H9 (cell line): Measurements from ENCODE around the gene CAPN5. TPM values are rescaled to one million over a fixed set of nuclear protein-coding genes. Genes with fewer than 3 reads are reported as not detected.

Experiments
- DNase-seq: peaks from one replicate; pipeline ENCODE4 v3.0.0-alpha.2; 2017
- H2AFZ ChIP-seq: one replicate; pipeline ENCODE4 v1.6.1; 2013; ENCODE audit warnings: mild to moderate bottlenecking, low read length, control low read depth, moderate library complexity
- H2AK5ac ChIP-seq: 2 replicates; pipeline ENCODE4 v1.6.1; 2013; ENCODE audit warnings: low read length, control low read depth, mixed read lengths; ENCODE audit not compliant: insufficient read length
- H2BK120ac ChIP-seq: one replicate; pipeline ENCODE4 v1.6.1; 2013; ENCODE audit warnings: low read depth, mild to moderate bottlenecking, low read length, control low read depth, inconsistent platforms; ENCODE audit not compliant: poor library complexity, severe bottlenecking
- H2BK12ac ChIP-seq: 2 replicates; pipeline ENCODE4 v1.6.1; 2013; ENCODE audit warnings: low read length, control low read depth, mixed read lengths, low read depth; ENCODE audit not compliant: insufficient read length
- H2BK15ac ChIP-seq: 2 replicates; pipeline ENCODE4 v1.6.1; 2013; ENCODE audit warnings: low read depth, low read length, control low read depth
- H2BK20ac ChIP-seq: one replicate; pipeline ENCODE4 v1.6.1; 2013; ENCODE audit warnings: low read depth, mild to moderate bottlenecking, low read length, control low read depth, inconsistent platforms; ENCODE audit not compliant: poor library complexity, severe bottlenecking
- H2BK5ac ChIP-seq: 2 replicates; pipeline ENCODE4 v1.6.1; 2013; ENCODE audit warnings: low read length, control low read depth, mixed read lengths; ENCODE audit not compliant: insufficient read length
- H3K14ac ChIP-seq: 2 replicates; pipeline ENCODE4 v1.6.1; 2013; ENCODE audit warnings: low read length, control low read depth; ENCODE audit not compliant: insufficient read depth
- H3K18ac ChIP-seq: 2 replicates; pipeline ENCODE4 v1.6.1; 2013; ENCODE audit warnings: low read depth, mild to moderate bottlenecking, mixed read lengths, low read length, control low read depth; ENCODE audit not compliant: insufficient read length
- H3K23ac ChIP-seq: 2 replicates; pipeline ENCODE4 v1.6.1; 2013; ENCODE audit warnings: low read length, control low read depth, mixed read lengths, low read depth; ENCODE audit not compliant: insufficient read length
- H3K23me2 ChIP-seq: 2 replicates; pipeline ENCODE4 v1.6.1; 2013; ENCODE audit warnings: low read depth, mild to moderate bottlenecking, mixed read lengths, low read length, control low read depth; ENCODE audit not compliant: insufficient read length, poor library complexity, severe bottlenecking
- H3K27ac ChIP-seq: 2 replicates; pipeline ENCODE4 v1.5.1; 2013; ENCODE audit warnings: low read length, control low read depth, mixed read lengths, low read depth; ENCODE audit not compliant: insufficient read length
- H3K27me3 ChIP-seq: 2 replicates; pipeline ENCODE4 v1.6.1; 2013; ENCODE audit warnings: low read length, control low read depth, inconsistent platforms; ENCODE audit not compliant: insufficient read depth
- H3K4ac ChIP-seq: 2 replicates; pipeline ENCODE4 v1.6.1; 2013; ENCODE audit warnings: low read depth, mild to moderate bottlenecking, control low read depth, inconsistent platforms, low read length, moderate library complexity
- H3K4me1 ChIP-seq: 2 replicates; pipeline ENCODE4 v1.6.1; 2013; ENCODE audit warnings: low read length, control low read depth, inconsistent platforms; ENCODE audit not compliant: insufficient read depth
- H3K4me2 ChIP-seq: 2 replicates; pipeline ENCODE4 v1.6.1; 2013; ENCODE audit warnings: low read length, control low read depth, mixed read lengths; ENCODE audit not compliant: insufficient read length, insufficient read depth
- H3K56ac ChIP-seq: 2 replicates; pipeline ENCODE4 v1.6.1; 2013; ENCODE audit warnings: low read depth, mild to moderate bottlenecking, mixed read lengths, low read length, control low read depth; ENCODE audit not compliant: insufficient read length
- H3K79me1 ChIP-seq: 2 replicates; pipeline ENCODE4 v1.6.1; 2013; ENCODE audit warnings: low read depth, mild to moderate bottlenecking, moderate library complexity, low read length, control low read depth, inconsistent platforms; ENCODE audit not compliant: insufficient read depth, poor library complexity, severe bottlenecking
- H3K79me2 ChIP-seq: 2 replicates; pipeline ENCODE4 v1.6.1; 2013; ENCODE audit warnings: low read length, control low read depth, inconsistent platforms; ENCODE audit not compliant: insufficient read depth
- H3K9ac ChIP-seq: 2 replicates; pipeline ENCODE4 v1.6.1; 2013; ENCODE audit warnings: low read length, control low read depth, mixed read lengths; ENCODE audit not compliant: insufficient read length; ENCODE audit errors: extremely low read depth
- H3K9me3 ChIP-seq: one replicate; pipeline ENCODE4 v1.6.1; 2013; ENCODE audit warnings: low read depth, low read length, inconsistent platforms; ENCODE audit not compliant: control insufficient read depth
- H3T11ph ChIP-seq: one replicate; pipeline ENCODE4 v1.6.1; 2013; ENCODE audit warnings: mild to moderate bottlenecking, low read length, control low read depth, inconsistent platforms
- H4K20me1 ChIP-seq: one replicate; pipeline ENCODE4 v1.6.1; 2013; ENCODE audit not compliant: control insufficient read depth, insufficient read length, insufficient read depth
- H4K5ac ChIP-seq: 2 replicates; pipeline ENCODE4 v1.6.1; 2013; ENCODE audit warnings: low read depth, mild to moderate bottlenecking, mixed read lengths, low read length, control low read depth; ENCODE audit not compliant: insufficient read length
- H4K8ac ChIP-seq: replicated peaks from 2 replicates; pipeline ENCODE4 v1.6.1; 2013; ENCODE audit warnings: low read length, control low read depth, mixed read lengths, low read depth; ENCODE audit not compliant: insufficient read length
- H4K91ac ChIP-seq: 2 replicates; pipeline ENCODE4 v1.6.1; 2013; ENCODE audit warnings: low read depth, mild to moderate bottlenecking, moderate library complexity, mixed read lengths, low read length, control low read depth; ENCODE audit not compliant: insufficient read length
- H3K27ac Mint-ChIP-seq, 3 experiments: 2 replicates in 2 of 3; 3 replicates in 1 of 3; pipeline ENCODE4 v1.8.0; 2020 to 2021; ENCODE audit warnings: mixed read lengths in 3 of 3, mild to moderate bottlenecking in 1 of 3, moderate library complexity in 1 of 3
- H3K27me3 Mint-ChIP-seq: 2 replicates; pipeline ENCODE4 v1.8.0; 2021; ENCODE audit warnings: low read depth, mild to moderate bottlenecking, moderate library complexity, mixed read lengths
- H3K36me3 Mint-ChIP-seq, 3 experiments: 2 replicates in 2 of 3; 3 replicates in 1 of 3; pipeline ENCODE4 v1.8.0; 2020 to 2021; ENCODE audit warnings: low read depth in 3 of 3, mixed read lengths in 3 of 3; ENCODE audit not compliant: insufficient read depth in 1 of 3
- H3K4me1 Mint-ChIP-seq, 2 experiments: 2 replicates each; pipeline ENCODE4 v1.8.0; 2020; ENCODE audit warnings: mixed read lengths in 2 of 2
- H3K4me3 Mint-ChIP-seq, 2 experiments: 2 replicates in 1 of 2; 3 replicates in 1 of 2; pipeline ENCODE4 v1.8.0; 2020 to 2021; ENCODE audit warnings: mild to moderate bottlenecking in 2 of 2, mixed read lengths in 2 of 2, moderate library complexity in 1 of 2
- H3K9me3 Mint-ChIP-seq, 2 experiments: 2 replicates in 1 of 2; 3 replicates in 1 of 2; pipeline ENCODE4 v1.8.0; 2020; ENCODE audit warnings: mild to moderate bottlenecking in 2 of 2, mixed read lengths in 2 of 2, moderate library complexity in 1 of 2
- WGBS: extraction: QIAGEN DNeasy Blood & Tissue Kit; methylation state at CpG from one replicate; pipeline ENCODE4 v1.1.7; 2013; ENCODE audit warnings: missing lambda C conversion rate, low lambda C conversion rate, mixed read lengths; ENCODE audit not compliant: insufficient read length; ENCODE audit errors: extremely low coverage; 5-methylcytosine and 5-hydroxymethylcytosine counted together
- total RNA-seq: library from RNA; stranded (reverse); gene quantifications from 2 replicates; pipeline ENCODE4 v1.2.1, GENCODE V29; 2021
- TF ChIP-seq, protein P1 (sequence below): fragments of 200-600 bp; sonication (generic); conservative IDR thresholded peaks from 3 replicates; pipeline ENCODE4 v1.8.0; 2021; ENCODE audit warnings: antibody characterized with exemption, mild to moderate bottlenecking

CAPN5 gene
- total RNA-seq, 1 experiment from 2014 or later: 16.7 TPM

DNA sequence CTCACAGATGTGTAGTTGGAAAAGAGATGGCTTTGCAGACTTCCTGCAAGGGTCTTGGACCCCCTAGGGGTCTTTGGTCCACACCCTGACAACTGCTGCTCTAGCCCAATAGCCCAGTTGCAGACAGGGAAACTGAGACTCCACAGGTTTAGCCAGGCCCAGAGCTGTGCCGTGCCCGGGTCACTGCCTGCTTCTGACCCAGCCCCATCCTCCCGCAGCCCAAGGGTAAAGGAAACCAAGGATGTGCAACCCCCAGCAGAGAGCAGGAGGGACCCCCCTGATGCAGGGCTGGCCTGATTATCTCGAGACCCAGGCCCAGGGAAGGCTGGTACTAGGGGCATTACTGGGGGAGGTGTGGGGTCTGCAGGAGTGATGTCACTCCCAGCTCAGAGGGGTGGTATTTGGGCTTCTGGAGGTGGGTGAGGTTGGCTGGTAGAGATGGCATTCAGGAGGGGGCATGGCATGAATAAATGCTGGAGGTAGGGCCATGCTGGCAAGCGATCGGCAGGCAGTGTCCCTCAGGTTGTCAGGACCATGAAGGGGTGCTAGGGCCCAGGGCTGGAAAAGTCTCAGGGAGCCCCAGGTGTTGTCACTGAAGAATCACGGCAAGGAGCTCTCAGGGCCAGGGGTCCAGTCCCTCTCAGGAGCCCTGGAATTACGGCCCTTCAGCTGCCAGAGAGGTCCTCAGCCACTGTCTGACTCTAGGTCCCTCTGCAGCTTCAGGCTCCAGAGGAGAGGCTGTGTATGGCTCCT, 82.4 kb downstream of the CAPN5 start:
- Histone ChIP-seq H2AFZ (no peak overlapping the region), H2BK12ac (no peak overlapping the region), H3K23me2 (peaks cover 8% of the 10 kb centered on the region), H3T11ph (no peak overlapping the region), H3K23ac (no peak overlapping the region), H3K18ac (no peak overlapping the region), H3K4me1 (peaks cover 2% of the 10 kb centered on the region; the same call in 1 of the 2 replicates), H4K8ac (no peak overlapping the region), H3K9ac (no peak overlapping the region), H3K9me3 (no peaks in the 10 kb centered on the region), H2AK5ac (no peak overlapping the region), H4K20me1 (peaks cover 3% of the 10 kb centered on the region), H3K79me1 (no peaks in the 10 kb centered on the region), H3K79me2 (no peaks in the 10 kb centered on the region), H2BK5ac (no peak overlapping the region), H3K14ac (no peak overlapping the region; the same call in 1 of the 2 replicates), H3K4me2 (no peak overlapping the region), H4K5ac (no peak overlapping the region), H3K27ac (no peak overlapping the region), H3K56ac (no peak overlapping the region), H3K27me3 (no peaks in the 10 kb centered on the region), H2BK120ac (no peak overlapping the region), H2BK20ac (no peak overlapping the region), H4K91ac (no peak overlapping the region), H2BK15ac (no peak overlapping the region), H3K4ac (no peak overlapping the region)
- H3K4me3 Mint-ChIP-seq: 0 out of 5 replicates have a peak overlapping the region, but pooled peaks of 1 of the 2 experiments have one; percentile 28
- WGBS: no CpG with 5 or more reads among the region's 8 CpGs
- TF ChIP-seq, protein P1, sequence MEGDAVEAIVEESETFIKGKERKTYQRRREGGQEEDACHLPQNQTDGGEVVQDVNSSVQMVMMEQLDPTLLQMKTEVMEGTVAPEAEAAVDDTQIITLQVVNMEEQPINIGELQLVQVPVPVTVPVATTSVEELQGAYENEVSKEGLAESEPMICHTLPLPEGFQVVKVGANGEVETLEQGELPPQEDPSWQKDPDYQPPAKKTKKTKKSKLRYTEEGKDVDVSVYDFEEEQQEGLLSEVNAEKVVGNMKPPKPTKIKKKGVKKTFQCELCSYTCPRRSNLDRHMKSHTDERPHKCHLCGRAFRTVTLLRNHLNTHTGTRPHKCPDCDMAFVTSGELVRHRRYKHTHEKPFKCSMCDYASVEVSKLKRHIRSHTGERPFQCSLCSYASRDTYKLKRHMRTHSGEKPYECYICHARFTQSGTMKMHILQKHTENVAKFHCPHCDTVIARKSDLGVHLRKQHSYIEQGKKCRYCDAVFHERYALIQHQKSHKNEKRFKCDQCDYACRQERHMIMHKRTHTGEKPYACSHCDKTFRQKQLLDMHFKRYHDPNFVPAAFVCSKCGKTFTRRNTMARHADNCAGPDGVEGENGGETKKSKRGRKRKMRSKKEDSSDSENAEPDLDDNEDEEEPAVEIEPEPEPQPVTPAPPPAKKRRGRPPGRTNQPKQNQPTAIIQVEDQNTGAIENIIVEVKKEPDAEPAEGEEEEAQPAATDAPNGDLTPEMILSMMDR: no peak
- peaks cover 20% of the 10 kb centered on the region for H3K27me3 Mint-ChIP-seq
- no peaks in the 10 kb centered on the region for H3K36me3 Mint-ChIP-seq
- peak overlapping the region in 1 of 3 experiments; percentile 70; a peak in 1 of 7 replicates for H3K27ac Mint-ChIP-seq
- no peaks in the 10 kb centered on the region; a peak in 1 of 5 replicates for H3K9me3 Mint-ChIP-seq
- no peak for DNase-seq
- H3K4me1 Mint-ChIP-seq: peaks cover 23 to 28% of the 10 kb centered on the region in 2 experiments
